Measurements from ENCODE around the gene MRPL50. TPM values are rescaled to one million over a fixed set of nuclear protein-coding genes. Genes with fewer than 3 reads are reported as not detected.

Gene MRPL50
- polyA plus RNA-seq, 4 donors, result 7.3 to 25.4 (median 11.6) TPM

- Histone ChIP-seq H3K27me3 (ENCODE audit: control insufficient read depth in 3 of 3, insufficient read depth in 3 of 3, low read length in 3 of 3) (no peaks in the 10 kb centered on the region), H3K36me3 (ENCODE audit: control insufficient read depth in 3 of 3, insufficient read depth in 2 of 3, low read depth in 1 of 3, low read length in 3 of 3) (no peaks in the 10 kb centered on the region), H3K4me1 (ENCODE audit: control insufficient read depth in 3 of 3, insufficient read depth in 2 of 3, low read depth in 1 of 3, low read length in 2 of 3) (peaks cover 0 to 12% (median 0%) of the 10 kb centered on the region in 3 donors), H3K27ac (ENCODE audit: low read depth in 1 of 3, low read length in 2 of 3) (no peak overlapping the region), H3K9me3 (ENCODE audit: control insufficient read depth in 2 of 2, insufficient read depth in 1 of 2, low read depth in 1 of 2, low read length in 1 of 2) (no peaks in the 10 kb centered on the region), H3K4me3 (ENCODE audit: low read depth in 1 of 3, low read length in 3 of 3) (no peak overlapping the region)
- DNase-seq (no peak), FAIRE-seq (no peak)
- WGBS, 3 donors, result 93 to 97% (median 93%) methylated on average over 2 of the region's 2 CpGs
These were observed 29.1 kb downstream of the MRPL50 start for GRCh38 chr9:101369286-101369685.

DNA sequence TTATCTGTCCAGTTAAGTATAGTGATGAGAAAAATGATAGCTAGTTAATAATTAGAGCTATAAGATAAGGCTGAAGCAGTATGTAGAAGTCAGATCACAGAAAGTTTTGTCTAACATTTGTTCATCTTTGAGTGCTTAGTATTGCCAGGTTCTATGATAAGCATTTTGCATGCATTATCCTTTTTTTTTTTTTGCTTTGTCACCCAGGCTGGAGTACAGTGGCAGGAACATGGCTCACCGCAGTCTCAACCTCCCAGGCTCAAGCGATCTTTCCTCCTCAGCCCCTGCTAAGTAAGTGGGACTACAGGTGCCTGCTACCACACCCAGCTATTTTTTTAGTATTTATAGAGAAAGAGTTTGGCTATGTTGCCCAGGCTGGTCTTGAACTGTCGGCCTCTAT, 31.1 kb downstream of the MRPL50 start:
- FAIRE-seq, result no peak

DNA sequence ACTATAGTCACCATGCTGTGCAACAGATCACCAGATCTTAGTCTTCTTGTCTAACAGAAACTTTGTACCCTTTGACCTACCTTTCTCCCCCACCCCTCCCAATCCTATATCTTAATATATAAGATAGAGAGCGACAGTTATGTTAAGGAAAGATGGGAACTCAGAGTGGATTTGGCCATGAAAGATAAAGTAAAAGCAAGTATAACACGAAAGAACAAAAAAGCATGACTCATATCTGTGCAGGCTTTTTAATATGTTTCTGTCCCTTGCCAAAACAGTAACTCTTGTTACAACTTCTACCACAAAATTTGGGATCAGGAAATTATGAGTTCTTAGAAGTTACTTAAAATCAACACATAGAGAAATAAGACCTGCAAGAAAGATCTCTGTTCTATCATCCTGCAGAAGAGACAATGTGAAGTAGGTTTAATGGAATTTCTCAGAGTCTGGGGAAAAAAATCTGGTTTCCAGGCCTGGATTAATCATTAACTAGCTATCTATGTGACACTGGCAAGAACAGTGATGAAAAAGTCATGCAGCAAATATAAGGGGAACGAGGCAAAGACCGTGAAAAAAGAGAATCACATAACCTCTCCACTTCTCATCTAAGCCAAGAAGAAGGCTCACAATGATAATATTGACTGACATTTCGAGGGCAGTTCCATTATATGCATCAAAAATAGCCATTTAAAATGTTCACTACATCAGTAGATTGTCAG, 32.2 kb downstream of the MRPL50 start:
- Histone ChIP-seq H3K4me3 (ENCODE audit: low read depth in 1 of 3, low read length in 3 of 3) (no peak overlapping the region), H3K36me3 (ENCODE audit: control insufficient read depth in 3 of 3, insufficient read depth in 2 of 3, low read depth in 1 of 3, low read length in 3 of 3) (no peaks in the 10 kb centered on the region), H3K4me1 (ENCODE audit: control insufficient read depth in 3 of 3, insufficient read depth in 2 of 3, low read depth in 1 of 3, low read length in 2 of 3) (peaks cover 0 to 12% (median 0%) of the 10 kb centered on the region in 3 donors), H3K27ac (ENCODE audit: low read depth in 1 of 3, low read length in 2 of 3) (no peak overlapping the region), H3K9me3 (ENCODE audit: control insufficient read depth in 2 of 2, insufficient read depth in 1 of 2, low read depth in 1 of 2, low read length in 1 of 2) (no peaks in the 10 kb centered on the region), H3K27me3 (ENCODE audit: control insufficient read depth in 3 of 3, insufficient read depth in 3 of 3, low read length in 3 of 3) (no peaks in the 10 kb centered on the region)
- DNase-seq (peak in 1 of 2 donors; percentile 69), FAIRE-seq (no peak)
- WGBS, 3 donors, result 15 to 35% (median 18%) methylated on average over 5 of the region's 5 CpGs

More for the DNA sequence above, 31.1 kb downstream of the MRPL50 start:
- WGBS, 3 donors, result 86 to 89% (median 87%) methylated on average over 3 of the region's 3 CpGs
- no peak for DNase-seq
- Histone ChIP-seq H3K27ac (ENCODE audit: low read depth in 1 of 3, low read length in 2 of 3) (no peak overlapping the region), H3K9me3 (ENCODE audit: control insufficient read depth in 2 of 2, insufficient read depth in 1 of 2, low read depth in 1 of 2, low read length in 1 of 2) (no peaks in the 10 kb centered on the region), H3K27me3 (ENCODE audit: control insufficient read depth in 3 of 3, insufficient read depth in 3 of 3, low read length in 3 of 3) (no peaks in the 10 kb centered on the region), H3K4me3 (ENCODE audit: low read depth in 1 of 3, low read length in 3 of 3) (no peak overlapping the region), H3K4me1 (ENCODE audit: control insufficient read depth in 3 of 3, insufficient read depth in 2 of 3, low read depth in 1 of 3, low read length in 2 of 3) (peaks cover 0 to 12% (median 0%) of the 10 kb centered on the region in 3 donors), H3K36me3 (ENCODE audit: control insufficient read depth in 3 of 3, insufficient read depth in 2 of 3, low read depth in 1 of 3, low read length in 3 of 3) (no peaks in the 10 kb centered on the region)

GRCh38 chr9:101365181-101365580, 33.2 kb downstream of the MRPL50 start:
- no peaks in the 10 kb centered on the region for H3K9me3 ChIP-seq (ENCODE audit: control insufficient read depth in 2 of 2, insufficient read depth in 1 of 2, low read depth in 1 of 2, low read length in 1 of 2)
- DNase-seq (no peak), FAIRE-seq (no peak)
- no peaks in the 10 kb centered on the region for H3K36me3 ChIP-seq (ENCODE audit: control insufficient read depth in 3 of 3, insufficient read depth in 2 of 3, low read depth in 1 of 3, low read length in 3 of 3)
- no peak overlapping the region for H3K27ac ChIP-seq (ENCODE audit: low read depth in 1 of 3, low read length in 2 of 3)
- H3K4me1 ChIP-seq (ENCODE audit: control insufficient read depth in 3 of 3, insufficient read depth in 2 of 3, low read depth in 1 of 3, low read length in 2 of 3), result peaks cover 0 to 12% (median 0%) of the 10 kb centered on the region in 3 donors
- no peak overlapping the region for H3K4me3 ChIP-seq (ENCODE audit: low read depth in 1 of 3, low read length in 3 of 3)
- no peaks in the 10 kb centered on the region for H3K27me3 ChIP-seq (ENCODE audit: control insufficient read depth in 3 of 3, insufficient read depth in 3 of 3, low read length in 3 of 3)

DNA sequence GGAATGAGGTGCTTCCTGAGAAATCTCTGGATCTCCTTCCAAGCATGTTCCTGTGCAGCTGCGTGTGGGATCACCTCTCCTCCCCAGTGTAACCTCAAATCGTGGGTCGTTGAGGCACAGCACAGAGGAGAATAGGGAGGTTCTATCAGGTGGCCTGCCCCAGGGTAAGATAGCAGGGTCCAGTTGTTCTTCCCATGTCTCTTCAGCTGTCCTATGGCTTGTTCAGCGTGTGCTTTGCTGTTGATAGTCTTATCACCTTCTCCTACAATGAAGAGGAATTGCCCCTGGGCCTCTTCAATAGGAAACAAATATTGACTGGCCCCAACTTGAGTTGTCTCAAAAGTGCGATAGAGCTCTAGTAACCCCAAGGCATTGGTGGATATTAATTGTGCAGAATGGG, 36.0 kb downstream of the MRPL50 start:
- no peaks in the 10 kb centered on the region for H3K9me3 ChIP-seq (ENCODE audit: control insufficient read depth in 2 of 2, insufficient read depth in 1 of 2, low read depth in 1 of 2, low read length in 1 of 2)
- H3K4me1 ChIP-seq (ENCODE audit: control insufficient read depth in 3 of 3, insufficient read depth in 2 of 3, low read depth in 1 of 3, low read length in 2 of 3), result peaks cover 0 to 12% (median 0%) of the 10 kb centered on the region in 3 donors
- DNase-seq (no peak), FAIRE-seq (no peak)
- no peaks in the 10 kb centered on the region for H3K27me3 ChIP-seq (ENCODE audit: control insufficient read depth in 3 of 3, insufficient read depth in 3 of 3, low read length in 3 of 3)
- no peak overlapping the region for H3K4me3 ChIP-seq (ENCODE audit: low read depth in 1 of 3, low read length in 3 of 3)
- no peaks in the 10 kb centered on the region for H3K36me3 ChIP-seq (ENCODE audit: control insufficient read depth in 3 of 3, insufficient read depth in 2 of 3, low read depth in 1 of 3, low read length in 3 of 3)
- no peak overlapping the region for H3K27ac ChIP-seq (ENCODE audit: low read depth in 1 of 3, low read length in 2 of 3)
- WGBS, 3 donors, result 83 to 91% (median 89%) methylated on average over 5 of the region's 5 CpGs

- H3K4me3 ChIP-seq (ENCODE audit: low read depth in 1 of 3, low read length in 3 of 3), result no peak overlapping the region
- H3K9me3 ChIP-seq (ENCODE audit: control insufficient read depth in 2 of 2, insufficient read depth in 1 of 2, low read depth in 1 of 2, low read length in 1 of 2), result peaks cover 0 to 4% of the 10 kb centered on the region in 2 donors
- FAIRE-seq (no peak), DNase-seq (no peak)
- no peak overlapping the region for H3K27ac ChIP-seq (ENCODE audit: low read depth in 1 of 3, low read length in 2 of 3)
- peaks cover 0 to 6% (median 0%) of the 10 kb centered on the region in 3 donors for H3K4me1 ChIP-seq (ENCODE audit: control insufficient read depth in 3 of 3, insufficient read depth in 2 of 3, low read depth in 1 of 3, low read length in 2 of 3)
- no peaks in the 10 kb centered on the region for H3K36me3 ChIP-seq (ENCODE audit: control insufficient read depth in 3 of 3, insufficient read depth in 2 of 3, low read depth in 1 of 3, low read length in 3 of 3)
- H3K27me3 ChIP-seq (ENCODE audit: control insufficient read depth in 3 of 3, insufficient read depth in 3 of 3, low read length in 3 of 3), result no peaks in the 10 kb centered on the region
These were observed 37.8 kb downstream of the MRPL50 start for GRCh38 chr9:101360647-101361046.

DNA sequence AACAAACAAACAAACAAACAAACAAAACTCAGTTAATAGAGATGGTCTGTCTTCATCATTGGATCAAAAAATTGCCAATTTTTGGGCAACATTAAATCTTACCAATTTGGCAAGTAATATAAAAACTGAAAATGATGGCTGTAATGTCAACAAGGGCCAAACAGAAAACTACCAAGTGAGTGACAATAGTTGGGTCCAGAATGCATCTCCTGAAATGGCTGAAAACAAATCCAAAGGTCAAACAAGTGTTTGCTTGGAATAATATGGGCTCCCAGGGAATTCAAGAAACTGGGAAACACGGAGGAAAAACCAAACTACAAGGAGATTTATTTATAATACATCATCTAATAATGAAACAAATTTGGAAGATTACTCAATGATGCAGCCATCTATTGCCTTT, 38.7 kb downstream of the MRPL50 start:
- Histone ChIP-seq H3K27me3 (ENCODE audit: control insufficient read depth in 3 of 3, insufficient read depth in 3 of 3, low read length in 3 of 3) (no peaks in the 10 kb centered on the region), H3K4me3 (ENCODE audit: low read depth in 1 of 3, low read length in 3 of 3) (no peak overlapping the region), H3K36me3 (ENCODE audit: control insufficient read depth in 3 of 3, insufficient read depth in 2 of 3, low read depth in 1 of 3, low read length in 3 of 3) (no peaks in the 10 kb centered on the region), H3K4me1 (ENCODE audit: control insufficient read depth in 3 of 3, insufficient read depth in 2 of 3, low read depth in 1 of 3, low read length in 2 of 3) (peaks cover 0 to 12% (median 0%) of the 10 kb centered on the region in 3 donors), H3K9me3 (ENCODE audit: control insufficient read depth in 2 of 2, insufficient read depth in 1 of 2, low read depth in 1 of 2, low read length in 1 of 2) (peaks cover 0 to 4% of the 10 kb centered on the region in 2 donors), H3K27ac (ENCODE audit: low read depth in 1 of 3, low read length in 2 of 3) (no peak overlapping the region)
- DNase-seq (no peak), FAIRE-seq (no peak)
- 64 to 85% (median 84%) methylated on average over 1 of the region's 1 CpG for WGBS, 3 donors

DNA sequence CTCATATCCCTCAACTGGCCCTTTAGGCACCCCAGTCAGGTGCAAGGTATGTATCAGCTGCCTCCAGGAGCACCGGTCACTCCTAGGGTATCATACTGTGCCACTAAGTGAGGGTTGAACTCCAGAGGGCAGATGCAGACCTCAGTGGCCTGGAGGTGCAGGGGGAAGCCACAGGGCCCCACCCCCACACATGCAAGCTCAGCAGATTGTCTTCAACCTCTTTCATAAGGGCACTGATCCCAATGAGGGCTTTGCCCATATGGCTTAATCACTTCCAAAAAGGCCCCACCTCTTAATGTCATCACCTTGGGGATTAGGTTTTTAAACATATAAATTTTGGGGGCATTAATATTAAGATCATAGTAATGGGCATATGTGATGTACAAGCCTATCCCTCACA, 41.8 kb downstream of the MRPL50 start:
- no peaks in the 10 kb centered on the region for H3K36me3 ChIP-seq (ENCODE audit: control insufficient read depth in 3 of 3, insufficient read depth in 2 of 3, low read depth in 1 of 3, low read length in 3 of 3)
- peaks cover 7 to 30% (median 8%) of the 10 kb centered on the region in 3 donors for H3K4me1 ChIP-seq (ENCODE audit: control insufficient read depth in 3 of 3, insufficient read depth in 2 of 3, low read depth in 1 of 3, low read length in 2 of 3)
- DNase-seq (no peak), FAIRE-seq (no peak)
- no peak overlapping the region for H3K27ac ChIP-seq (ENCODE audit: low read depth in 1 of 3, low read length in 2 of 3)
- peaks cover 0 to 4% (median 0%) of the 10 kb centered on the region in 3 donors for H3K27me3 ChIP-seq (ENCODE audit: control insufficient read depth in 3 of 3, insufficient read depth in 3 of 3, low read length in 3 of 3)
- WGBS, 3 donors, result 38 to 64% (median 45%) methylated on average over 1 of the region's 1 CpG
- no peak overlapping the region for H3K4me3 ChIP-seq (ENCODE audit: low read depth in 1 of 3, low read length in 3 of 3)
- H3K9me3 ChIP-seq (ENCODE audit: control insufficient read depth in 2 of 2, insufficient read depth in 1 of 2, low read depth in 1 of 2, low read length in 1 of 2), result peaks cover 0 to 4% of the 10 kb centered on the region in 2 donors

Data from small intestine (tissue), 7 donors.